Measurements from ENCODE around the gene LACRT.

- TF ChIP-seq CTCF (IDR thresholded peaks at IDR 0.05; ENCODE audit: extremely low read depth in 1 of 2, insufficient read depth in 1 of 2, low read depth in 1 of 2, low read length in 2 of 2): no peak
- TF ChIP-seq EZH2 (IDR thresholded peaks at IDR 0.05; ENCODE audit: borderline replicate concordance, low read depth, low read length, severe bottlenecking): no peak
- TF ChIP-seq POLR2A (IDR thresholded peaks at IDR 0.05; ENCODE audit: low read depth, low read length): no peak
- no peak for TF ChIP-seq MYC (IDR thresholded peaks at IDR 0.05; ENCODE audit: low read depth, low read length)
- TF ChIP-seq JUN (IDR thresholded peaks at IDR 0.05; ENCODE audit: borderline replicate concordance, insufficient read depth, insufficient read length, low read depth): no peak
- TF ChIP-seq POLR2AphosphoS5 (IDR thresholded peaks at IDR 0.05; ENCODE audit: insufficient read depth, low read depth, low read length): no peak
- TF ChIP-seq GATA2 (IDR thresholded peaks at IDR 0.05; ENCODE audit: insufficient read depth, insufficient read length, low read depth, low read length): no peak
- no peak for TF ChIP-seq FOS (IDR thresholded peaks at IDR 0.05; ENCODE audit: borderline replicate concordance, insufficient read depth, low read length)
Measured at GRCh38 chr12:54641554-54641953, 6.9 kb upstream of the LACRT start.

Data from endothelial cell of umbilical vein (primary cell).